Ishikawa (cell line): ENCODE measurements around the gene ZCCHC10.

Experiments
- CEBPB ChIP-seq: IDR thresholded peaks from 2 replicates; pipeline ENCODE4 v1.6.1; 2012
- CREB1 ChIP-seq: IDR thresholded peaks from 2 replicates; pipeline ENCODE4 v1.6.1; 2012; ENCODE audit warnings: low read depth
- EGR1 ChIP-seq: IDR thresholded peaks from 2 replicates; pipeline ENCODE4 v1.6.1; 2012
- EP300 ChIP-seq: IDR thresholded peaks from 2 replicates; pipeline ENCODE4 v1.6.1; 2012; ENCODE audit warnings: borderline replicate concordance
- FOXM1 ChIP-seq: IDR thresholded peaks from 2 replicates; pipeline ENCODE4 v1.6.1; 2012; ENCODE audit warnings: low read depth, borderline replicate concordance
- MAX ChIP-seq: IDR thresholded peaks from 2 replicates; pipeline ENCODE4 v1.6.1; 2012
- NFIC ChIP-seq: IDR thresholded peaks from 2 replicates; pipeline ENCODE4 v1.6.1; 2012
- RAD21 ChIP-seq: IDR thresholded peaks from 2 replicates; pipeline ENCODE4 v1.6.1; 2012; ENCODE audit warnings: low read depth
- TAF1 ChIP-seq: IDR thresholded peaks from 2 replicates; pipeline ENCODE4 v1.6.1; 2012; ENCODE audit warnings: low read depth, mild to moderate bottlenecking
- TCF12 ChIP-seq: IDR thresholded peaks from 2 replicates; pipeline ENCODE4 v1.6.1; 2012; ENCODE audit warnings: low read depth
- TEAD4 ChIP-seq: IDR thresholded peaks from 2 replicates; pipeline ENCODE4 v1.6.1; 2012
- USF1 ChIP-seq: IDR thresholded peaks from 2 replicates; pipeline ENCODE4 v1.6.1; 2012
- YY1 ChIP-seq: IDR thresholded peaks from 2 replicates; pipeline ENCODE4 v1.6.1; 2012; ENCODE audit warnings: low read depth
- ZBTB7A ChIP-seq: IDR thresholded peaks from 2 replicates; pipeline ENCODE4 v1.6.1; 2012; ENCODE audit warnings: low read depth
- TF ChIP-seq, protein P1 (sequence below): IDR thresholded peaks from 2 replicates; pipeline ENCODE4 v1.6.1; 2012; ENCODE audit warnings: low read depth, mild to moderate bottlenecking

The ZCCHC10 gene

GRCh38 chr5:132981288-132981687 is 45.1 kb downstream of the ZCCHC10 start:
- TF ChIP-seq, protein P1, sequence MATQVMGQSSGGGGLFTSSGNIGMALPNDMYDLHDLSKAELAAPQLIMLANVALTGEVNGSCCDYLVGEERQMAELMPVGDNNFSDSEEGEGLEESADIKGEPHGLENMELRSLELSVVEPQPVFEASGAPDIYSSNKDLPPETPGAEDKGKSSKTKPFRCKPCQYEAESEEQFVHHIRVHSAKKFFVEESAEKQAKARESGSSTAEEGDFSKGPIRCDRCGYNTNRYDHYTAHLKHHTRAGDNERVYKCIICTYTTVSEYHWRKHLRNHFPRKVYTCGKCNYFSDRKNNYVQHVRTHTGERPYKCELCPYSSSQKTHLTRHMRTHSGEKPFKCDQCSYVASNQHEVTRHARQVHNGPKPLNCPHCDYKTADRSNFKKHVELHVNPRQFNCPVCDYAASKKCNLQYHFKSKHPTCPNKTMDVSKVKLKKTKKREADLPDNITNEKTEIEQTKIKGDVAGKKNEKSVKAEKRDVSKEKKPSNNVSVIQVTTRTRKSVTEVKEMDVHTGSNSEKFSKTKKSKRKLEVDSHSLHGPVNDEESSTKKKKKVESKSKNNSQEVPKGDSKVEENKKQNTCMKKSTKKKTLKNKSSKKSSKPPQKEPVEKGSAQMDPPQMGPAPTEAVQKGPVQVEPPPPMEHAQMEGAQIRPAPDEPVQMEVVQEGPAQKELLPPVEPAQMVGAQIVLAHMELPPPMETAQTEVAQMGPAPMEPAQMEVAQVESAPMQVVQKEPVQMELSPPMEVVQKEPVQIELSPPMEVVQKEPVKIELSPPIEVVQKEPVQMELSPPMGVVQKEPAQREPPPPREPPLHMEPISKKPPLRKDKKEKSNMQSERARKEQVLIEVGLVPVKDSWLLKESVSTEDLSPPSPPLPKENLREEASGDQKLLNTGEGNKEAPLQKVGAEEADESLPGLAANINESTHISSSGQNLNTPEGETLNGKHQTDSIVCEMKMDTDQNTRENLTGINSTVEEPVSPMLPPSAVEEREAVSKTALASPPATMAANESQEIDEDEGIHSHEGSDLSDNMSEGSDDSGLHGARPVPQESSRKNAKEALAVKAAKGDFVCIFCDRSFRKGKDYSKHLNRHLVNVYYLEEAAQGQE = no peak
- TF ChIP-seq NFIC = no peak
- TF ChIP-seq CREB1 = no peak
- TF ChIP-seq EGR1 = no peak
- no peak for TF ChIP-seq YY1
- TF ChIP-seq MAX = no peak

- TF ChIP-seq CEBPB (no peak), MAX (no peak), TEAD4 (no peak), TCF12 (no peak), USF1 (no peak), EP300 (no peak), NFIC (no peak), ZBTB7A (no peak), YY1 (no peak)
- TF ChIP-seq, protein P1 = no peak
Measured at GRCh38 chr5:132979976-132980375, 46.4 kb downstream of the ZCCHC10 start.

GRCh38 chr5:132979367-132979940 is 46.9 kb downstream of the ZCCHC10 start:
- no peak for TF ChIP-seq YY1
- TF ChIP-seq EGR1 = no peak
- TF ChIP-seq FOXM1 = no peak
- no peak for TF ChIP-seq TCF12
- no peak for TF ChIP-seq MAX
- no peak for TF ChIP-seq NFIC
- TF ChIP-seq RAD21 = no peak
- no peak for TF ChIP-seq CEBPB
- TF ChIP-seq TEAD4 = no peak
- TF ChIP-seq, protein P1 = no peak
- TF ChIP-seq EP300 = no peak
- no peak for TF ChIP-seq CREB1
- TF ChIP-seq USF1 = no peak
- TF ChIP-seq ZBTB7A = no peak

DNA sequence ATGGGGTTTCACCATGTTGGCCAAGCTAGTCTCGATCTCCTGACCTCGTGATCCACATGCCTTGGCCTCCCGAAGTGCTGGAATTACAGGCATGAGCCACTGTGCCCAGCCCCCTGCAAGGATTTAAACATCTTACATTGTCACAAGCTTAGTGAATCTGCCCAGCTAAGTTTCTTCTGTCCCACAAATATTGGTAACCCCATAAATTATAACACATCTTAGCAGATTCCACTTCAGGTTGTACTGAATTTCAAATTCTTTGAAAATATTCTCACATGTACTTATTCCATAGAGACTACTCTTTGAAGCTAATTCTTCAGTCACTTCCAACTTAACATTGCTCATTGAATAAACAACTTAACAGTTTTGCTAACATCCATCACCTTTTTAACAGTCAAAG is 49.5 kb downstream of the ZCCHC10 start:
- no peak for TF ChIP-seq CREB1
- TF ChIP-seq YY1 = no peak
- TF ChIP-seq MAX = no peak
- TF ChIP-seq ZBTB7A = no peak
- TF ChIP-seq USF1 = no peak
- no peak for TF ChIP-seq FOXM1
- TF ChIP-seq TAF1 = no peak
- TF ChIP-seq CEBPB = no peak
- TF ChIP-seq NFIC = no peak
- TF ChIP-seq RAD21 = no peak
- TF ChIP-seq TEAD4 = no peak
